ENCODE measurements around the gene MCC.

MCC gene

GRCh38 chr5:113376640-113377039 is 111.6 kb downstream of the MCC start:
- Histone ChIP-seq H3K9me3 (ENCODE audit: severe bottlenecking) (no peaks in the 10 kb centered on the region), H3K27me3 (ENCODE audit: insufficient read depth, low read depth, severe bottlenecking) (no peaks in the 10 kb centered on the region), H3K36me3 (no peaks in the 10 kb centered on the region), H3K27ac (no peak overlapping the region), H3K4me3 (ENCODE audit: low read depth, low read length) (no peak overlapping the region)
- TF ChIP-seq, protein P1, sequence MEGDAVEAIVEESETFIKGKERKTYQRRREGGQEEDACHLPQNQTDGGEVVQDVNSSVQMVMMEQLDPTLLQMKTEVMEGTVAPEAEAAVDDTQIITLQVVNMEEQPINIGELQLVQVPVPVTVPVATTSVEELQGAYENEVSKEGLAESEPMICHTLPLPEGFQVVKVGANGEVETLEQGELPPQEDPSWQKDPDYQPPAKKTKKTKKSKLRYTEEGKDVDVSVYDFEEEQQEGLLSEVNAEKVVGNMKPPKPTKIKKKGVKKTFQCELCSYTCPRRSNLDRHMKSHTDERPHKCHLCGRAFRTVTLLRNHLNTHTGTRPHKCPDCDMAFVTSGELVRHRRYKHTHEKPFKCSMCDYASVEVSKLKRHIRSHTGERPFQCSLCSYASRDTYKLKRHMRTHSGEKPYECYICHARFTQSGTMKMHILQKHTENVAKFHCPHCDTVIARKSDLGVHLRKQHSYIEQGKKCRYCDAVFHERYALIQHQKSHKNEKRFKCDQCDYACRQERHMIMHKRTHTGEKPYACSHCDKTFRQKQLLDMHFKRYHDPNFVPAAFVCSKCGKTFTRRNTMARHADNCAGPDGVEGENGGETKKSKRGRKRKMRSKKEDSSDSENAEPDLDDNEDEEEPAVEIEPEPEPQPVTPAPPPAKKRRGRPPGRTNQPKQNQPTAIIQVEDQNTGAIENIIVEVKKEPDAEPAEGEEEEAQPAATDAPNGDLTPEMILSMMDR (IDR thresholded peaks at IDR 0.05; ENCODE audit: low read depth, low read length) = no peak
- DNase-seq = no peak

DNA sequence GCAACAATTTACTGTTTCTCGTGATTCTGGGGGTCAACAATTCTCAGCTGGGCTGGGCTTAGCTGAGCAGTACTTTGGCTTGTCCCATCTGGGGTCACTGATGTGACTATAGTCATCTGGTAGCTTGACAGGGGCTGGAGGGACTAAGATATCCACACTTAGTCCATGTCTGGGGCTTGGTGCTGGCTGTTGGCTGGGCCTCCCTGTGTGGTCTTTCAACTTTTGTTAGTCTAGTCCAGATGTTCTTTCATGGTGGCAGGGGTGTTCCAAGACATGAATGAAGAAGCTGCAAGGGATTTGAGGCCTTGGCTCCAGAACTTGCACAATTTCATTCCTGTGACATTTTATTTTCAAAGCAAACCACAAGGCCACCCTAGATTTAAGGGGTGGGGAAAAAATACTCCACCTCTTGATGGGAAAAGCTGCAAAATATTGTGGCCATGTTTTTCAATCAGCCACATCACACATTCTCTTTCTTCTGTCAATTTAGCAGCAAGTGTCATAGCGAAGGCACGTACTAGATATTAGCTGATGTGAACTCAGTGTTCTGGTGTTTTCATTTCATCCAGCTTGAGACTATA is 112.7 kb downstream of the MCC start:
- Histone ChIP-seq H3K36me3 (no peaks in the 10 kb centered on the region), H3K9me3 (ENCODE audit: severe bottlenecking) (no peaks in the 10 kb centered on the region), H3K27ac (no peak overlapping the region), H3K27me3 (ENCODE audit: insufficient read depth, low read depth, severe bottlenecking) (no peaks in the 10 kb centered on the region), H3K4me3 (ENCODE audit: low read depth, low read length) (no peak overlapping the region)
- DNase-seq = no peak
- TF ChIP-seq, protein P1 (IDR thresholded peaks at IDR 0.05; ENCODE audit: low read depth, low read length) = no peak

GRCh38 chr5:113373426-113373825 is 114.8 kb downstream of the MCC start:
- Histone ChIP-seq H3K27ac (no peak overlapping the region), H3K27me3 (ENCODE audit: insufficient read depth, low read depth, severe bottlenecking) (no peaks in the 10 kb centered on the region), H3K9me3 (ENCODE audit: severe bottlenecking) (no peaks in the 10 kb centered on the region), H3K4me3 (ENCODE audit: low read depth, low read length) (no peak overlapping the region), H3K36me3 (no peaks in the 10 kb centered on the region)
- DNase-seq = no peak
- TF ChIP-seq, protein P1 (IDR thresholded peaks at IDR 0.05; ENCODE audit: low read depth, low read length) = no peak

DNA sequence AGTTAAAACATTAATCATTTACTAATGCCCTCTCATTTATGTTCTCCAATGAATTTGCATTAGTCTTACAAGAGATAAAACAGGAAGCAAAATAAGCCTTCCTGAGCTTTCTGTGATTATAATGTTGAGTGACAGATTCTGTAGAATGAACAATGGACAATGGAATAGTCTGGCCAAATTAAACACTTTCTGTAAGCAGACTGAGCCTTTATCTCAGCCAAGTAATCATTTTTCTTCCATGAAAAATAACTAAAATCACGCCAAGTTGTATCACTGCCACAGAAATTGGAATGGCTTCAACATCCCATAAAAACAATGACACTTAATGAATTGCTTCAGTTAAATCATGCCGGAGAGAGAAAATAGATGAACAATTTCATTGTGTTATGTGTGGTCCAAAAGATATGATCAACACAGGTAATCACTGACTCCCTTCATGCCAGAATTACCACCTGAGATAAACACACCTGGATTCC is 116.5 kb downstream of the MCC start:
- H3K27me3 ChIP-seq (ENCODE audit: insufficient read depth, low read depth, severe bottlenecking) = no peaks in the 10 kb centered on the region
- no peak overlapping the region for H3K4me3 ChIP-seq (ENCODE audit: low read depth, low read length)
- no peaks in the 10 kb centered on the region for H3K9me3 ChIP-seq (ENCODE audit: severe bottlenecking)
- no peaks in the 10 kb centered on the region for H3K36me3 ChIP-seq
- H3K27ac ChIP-seq = no peak overlapping the region
- DNase-seq = no peak
- TF ChIP-seq, protein P1 (IDR thresholded peaks at IDR 0.05; ENCODE audit: low read depth, low read length) = no peak

- H3K27ac ChIP-seq = no peak overlapping the region
- H3K9me3 ChIP-seq (ENCODE audit: severe bottlenecking) = peaks cover 18% of the 10 kb centered on the region
- no peaks in the 10 kb centered on the region for H3K27me3 ChIP-seq (ENCODE audit: insufficient read depth, low read depth, severe bottlenecking)
- DNase-seq = peak; percentile 18
- no peak overlapping the region for H3K4me3 ChIP-seq (ENCODE audit: low read depth, low read length)
- TF ChIP-seq, protein P1 (IDR thresholded peaks at IDR 0.05; ENCODE audit: low read depth, low read length) = no peak
- H3K36me3 ChIP-seq = no peaks in the 10 kb centered on the region
These were observed 120.7 kb downstream of the MCC start for GRCh38 chr5:113367586-113367985.

DNA sequence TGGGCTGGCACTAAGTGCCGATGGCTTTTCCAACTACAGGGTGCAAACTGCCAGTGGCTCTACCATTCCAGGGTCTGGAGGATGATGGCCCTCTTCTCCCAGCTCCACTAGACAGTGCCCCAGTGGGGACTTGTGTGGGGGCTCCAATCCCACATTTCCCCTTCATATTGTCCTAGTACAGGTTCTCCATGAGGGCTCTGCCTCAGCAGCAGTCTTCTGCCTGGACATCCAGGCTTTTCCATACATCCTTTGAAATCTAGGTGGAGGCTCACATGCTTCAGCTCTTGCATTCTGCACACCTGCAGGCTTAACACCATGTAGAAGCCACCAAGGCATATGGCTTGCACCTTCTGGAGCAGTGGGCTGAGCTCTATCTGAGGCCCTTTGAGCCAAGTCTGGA is 123.8 kb downstream of the MCC start:
- Histone ChIP-seq H3K9me3 (ENCODE audit: severe bottlenecking) (peaks cover 18% of the 10 kb centered on the region), H3K27me3 (ENCODE audit: insufficient read depth, low read depth, severe bottlenecking) (no peaks in the 10 kb centered on the region), H3K4me3 (ENCODE audit: low read depth, low read length) (no peak overlapping the region), H3K27ac (no peak overlapping the region), H3K36me3 (no peaks in the 10 kb centered on the region)
- no peak for DNase-seq
- TF ChIP-seq, protein P1 (IDR thresholded peaks at IDR 0.05; ENCODE audit: low read depth, low read length) = no peak
